Glutamatergic neuron (in vitro differentiated cells): ENCODE measurements around the gene DGKD. TPM values are rescaled to one million over a fixed set of nuclear protein-coding genes. Genes with fewer than 3 reads are reported as not detected.

Experiments
- DNase-seq: peaks from one replicate; pipeline ENCODE4 v3.0.0; 2022
- H3K27ac Mint-ChIP-seq: one replicate; pipeline ENCODE4 v1.8.0; 2020; ENCODE audit warnings: mild to moderate bottlenecking, mixed read lengths, inconsistent platforms; ENCODE audit not compliant: unreplicated experiment
- H3K27me3 Mint-ChIP-seq: one replicate; pipeline ENCODE4 v1.8.0; 2020; ENCODE audit warnings: mild to moderate bottlenecking, moderate library complexity, mixed read lengths, inconsistent platforms; ENCODE audit not compliant: unreplicated experiment
- H3K36me3 Mint-ChIP-seq: one replicate; pipeline ENCODE4 v1.8.0; 2020; ENCODE audit warnings: mild to moderate bottlenecking, mixed read lengths, inconsistent platforms; ENCODE audit not compliant: unreplicated experiment
- H3K4me1 Mint-ChIP-seq: one replicate; pipeline ENCODE4 v1.8.0; 2020; ENCODE audit warnings: mild to moderate bottlenecking, low read depth, mixed read lengths, inconsistent platforms; ENCODE audit not compliant: unreplicated experiment
- H3K4me3 Mint-ChIP-seq: one replicate; pipeline ENCODE4 v1.8.0; 2020; ENCODE audit warnings: mild to moderate bottlenecking, mixed read lengths, inconsistent platforms; ENCODE audit not compliant: unreplicated experiment
- H3K9me3 Mint-ChIP-seq: one replicate; pipeline ENCODE4 v1.8.0; 2020; ENCODE audit warnings: mild to moderate bottlenecking, moderate library complexity, mixed read lengths, inconsistent platforms; ENCODE audit not compliant: unreplicated experiment
- CTCF ChIP-seq: fragments of 200-600 bp; sonication (generic); IDR thresholded peaks from one replicate; pipeline ENCODE4 v1.5.0; 2021; ENCODE audit not compliant: partially characterized antibody, unreplicated experiment
- total RNA-seq: library from RNA; stranded (reverse); fragmentation: NEBNext Ultra II Directional; extraction: Animal tissue kit (Norgen Biotek cat#: 25700); gene quantifications from one replicate; pipeline ENCODE4 v1.2.1, GENCODE V29; 2021; ENCODE audit not compliant: unreplicated experiment

DGKD gene
- total RNA-seq, 1 donor from 2014 or later: 67.6 TPM

- peaks cover 25% of the 10 kb centered on the region for H3K4me1 Mint-ChIP-seq
- H3K27me3 Mint-ChIP-seq: peaks cover 6% of the 10 kb centered on the region
- DNase-seq: peak; percentile 9
- H3K36me3 Mint-ChIP-seq: no peaks in the 10 kb centered on the region
- peak overlapping the region; percentile 44 for H3K27ac Mint-ChIP-seq
- peaks cover 2% of the 10 kb centered on the region for H3K9me3 Mint-ChIP-seq
- H3K4me3 Mint-ChIP-seq: no peak overlapping the region
- no peak for TF ChIP-seq CTCF
These were observed 99.0 kb downstream of the DGKD start for GRCh38 chr2:233453111-233453915.

GRCh38 chr2:233453916-233454315 is 99.6 kb downstream of the DGKD start:
- Mint-ChIP-seq H3K27ac (no peak overlapping the region), H3K36me3 (no peaks in the 10 kb centered on the region), H3K27me3 (peaks cover 6% of the 10 kb centered on the region), H3K4me1 (peaks cover 22% of the 10 kb centered on the region), H3K9me3 (peaks cover 2% of the 10 kb centered on the region), H3K4me3 (no peak overlapping the region)
- no peak for TF ChIP-seq CTCF
- DNase-seq: peak; percentile 8

GRCh38 chr2:233455006-233455405 is 100.7 kb downstream of the DGKD start:
- DNase-seq: no peak
- H3K36me3 Mint-ChIP-seq: no peaks in the 10 kb centered on the region
- no peak overlapping the region for H3K4me3 Mint-ChIP-seq
- H3K27me3 Mint-ChIP-seq: no peaks in the 10 kb centered on the region
- H3K9me3 Mint-ChIP-seq: peaks cover 2% of the 10 kb centered on the region
- no peak overlapping the region for H3K27ac Mint-ChIP-seq
- peaks cover 15% of the 10 kb centered on the region for H3K4me1 Mint-ChIP-seq
- no peak for TF ChIP-seq CTCF

- H3K36me3 Mint-ChIP-seq: no peaks in the 10 kb centered on the region
These were observed 101.2 kb downstream of the DGKD start for GRCh38 chr2:233455491-233455890.

More at GRCh38 chr2:233455491-233455890, 101.2 kb downstream of the DGKD start:
- Mint-ChIP-seq H3K4me1 (peaks cover 15% of the 10 kb centered on the region), H3K4me3 (no peak overlapping the region), H3K9me3 (peaks cover 2% of the 10 kb centered on the region), H3K27ac (no peak overlapping the region), H3K27me3 (no peaks in the 10 kb centered on the region)
- peak; percentile 4 for DNase-seq
- TF ChIP-seq CTCF: no peak
